ENCODE results near the gene RALGAPB.

The RALGAPB gene

GRCh38 chr20:38558596-38559360 lies 86.1 kb downstream of the RALGAPB start:
- H3K4me2 ChIP-seq (ENCODE audit: low read depth, low read length, poor library complexity, severe bottlenecking) = no peak overlapping the region
- no peak overlapping the region for H2AFZ ChIP-seq (ENCODE audit: low read depth, low read length, severe bottlenecking)
- TF ChIP-seq CTCF (IDR thresholded peaks at IDR 0.05; ENCODE audit: insufficient read depth, low read length, poor library complexity, severe bottlenecking) (no peak), EZH2phosphoT487 (conservative IDR thresholded peaks at IDR 0.05; ENCODE audit: low read length) (no peak)
- no peaks in the 10 kb centered on the region for H3K79me2 ChIP-seq (ENCODE audit: insufficient read depth, low read length)
- H3K9ac ChIP-seq (ENCODE audit: low read length) = no peak overlapping the region
- H4K20me1 ChIP-seq (ENCODE audit: low read depth, low read length) = no peaks in the 10 kb centered on the region
- no peaks in the 10 kb centered on the region for H3F3A ChIP-seq (ENCODE audit: insufficient read depth)
- H3K9me3 ChIP-seq (ENCODE audit: insufficient read depth, low read length) = no peaks in the 10 kb centered on the region
- H3K4me3 ChIP-seq (ENCODE audit: insufficient read depth, low read length, poor library complexity, severe bottlenecking) = no peak overlapping the region
- H3K27ac ChIP-seq (ENCODE audit: low read depth, low read length) = no peak overlapping the region
- peaks cover 46% of the 10 kb centered on the region for H3K36me3 ChIP-seq (ENCODE audit: low read length)
- H3K9me2 ChIP-seq (replicated peaks; ENCODE audit: insufficient read depth, low read length) = no peaks in the 10 kb centered on the region
- H3K27me3 ChIP-seq (ENCODE audit: low read length) = no peaks in the 10 kb centered on the region

DNA sequence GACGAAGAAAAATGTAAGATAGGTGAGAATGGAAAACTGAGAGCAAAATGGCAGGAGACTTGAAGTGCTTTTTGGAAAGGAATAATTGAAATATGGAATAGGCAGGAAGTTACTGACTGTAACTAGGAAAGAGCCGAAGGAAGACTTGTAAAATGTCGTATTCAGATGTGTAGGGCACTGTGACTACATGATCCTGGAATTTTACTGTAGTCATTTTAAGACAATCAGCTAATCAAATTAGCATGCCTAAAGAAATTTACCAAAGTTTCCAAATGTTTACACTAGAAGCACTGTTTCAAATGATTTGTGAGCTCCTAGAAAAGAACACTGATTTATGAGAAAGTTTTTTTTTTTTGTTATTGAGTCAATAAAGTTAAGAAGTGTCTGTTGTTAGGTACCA lies 87.1 kb downstream of the RALGAPB start:
- Histone ChIP-seq H3K27me3 (ENCODE audit: low read length) (no peaks in the 10 kb centered on the region), H2AFZ (ENCODE audit: low read depth, low read length, severe bottlenecking) (no peak overlapping the region), H3K79me2 (ENCODE audit: insufficient read depth, low read length) (no peaks in the 10 kb centered on the region), H4K20me1 (ENCODE audit: low read depth, low read length) (no peaks in the 10 kb centered on the region), H3K36me3 (ENCODE audit: low read length) (peaks cover 36% of the 10 kb centered on the region), H3K9me2 (replicated peaks; ENCODE audit: insufficient read depth, low read length) (no peaks in the 10 kb centered on the region), H3K27ac (ENCODE audit: low read depth, low read length) (no peak overlapping the region), H3K4me2 (ENCODE audit: low read depth, low read length, poor library complexity, severe bottlenecking) (no peak overlapping the region), H3K4me3 (ENCODE audit: insufficient read depth, low read length, poor library complexity, severe bottlenecking) (no peak overlapping the region), H3K9me3 (ENCODE audit: insufficient read depth, low read length) (no peaks in the 10 kb centered on the region), H3F3A (ENCODE audit: insufficient read depth) (no peaks in the 10 kb centered on the region), H3K9ac (ENCODE audit: low read length) (no peak overlapping the region)
- no peak for TF ChIP-seq EZH2phosphoT487 (conservative IDR thresholded peaks at IDR 0.05; ENCODE audit: low read length)
- TF ChIP-seq CTCF (IDR thresholded peaks at IDR 0.05; ENCODE audit: insufficient read depth, low read length, poor library complexity, severe bottlenecking) = no peak

DNA sequence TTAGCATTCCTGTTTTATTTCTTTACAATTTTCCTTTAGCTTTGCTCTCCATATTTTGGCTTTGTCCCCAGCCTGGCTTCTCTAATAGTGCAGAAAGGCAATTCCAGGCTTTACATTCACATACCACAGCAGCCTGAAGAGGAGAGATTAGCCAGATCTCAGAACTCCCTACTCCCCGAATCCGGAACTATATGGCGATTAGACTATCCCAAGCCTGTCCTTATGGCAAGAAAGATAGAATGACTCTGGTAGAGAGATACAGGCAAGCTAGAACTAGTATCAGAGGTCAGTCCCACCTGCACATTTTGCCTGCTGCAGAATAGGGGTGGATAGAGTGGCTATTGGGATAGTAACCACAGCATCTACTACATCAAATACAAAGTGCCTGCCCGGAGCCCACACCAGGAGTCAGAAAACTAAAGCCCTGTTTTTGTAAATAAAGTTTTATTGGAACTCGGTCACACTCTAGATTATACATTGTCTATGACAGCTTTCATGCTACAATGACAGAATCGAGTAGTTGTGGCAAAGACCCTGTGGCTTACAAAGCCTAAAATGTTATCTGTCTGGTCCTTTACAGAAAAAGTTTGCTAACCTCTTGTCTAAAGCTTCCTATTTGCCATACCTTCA lies 91.3 kb downstream of the RALGAPB start:
- H3K9me3 ChIP-seq (ENCODE audit: insufficient read depth, low read length) = no peaks in the 10 kb centered on the region
- H2AFZ ChIP-seq (ENCODE audit: low read depth, low read length, severe bottlenecking) = no peak overlapping the region
- no peaks in the 10 kb centered on the region for H3K79me2 ChIP-seq (ENCODE audit: insufficient read depth, low read length)
- no peak overlapping the region for H3K4me2 ChIP-seq (ENCODE audit: low read depth, low read length, poor library complexity, severe bottlenecking)
- H3K27me3 ChIP-seq (ENCODE audit: low read length) = no peaks in the 10 kb centered on the region
- no peak for TF ChIP-seq CTCF (IDR thresholded peaks at IDR 0.05; ENCODE audit: insufficient read depth, low read length, poor library complexity, severe bottlenecking)
- TF ChIP-seq EZH2phosphoT487 (conservative IDR thresholded peaks at IDR 0.05; ENCODE audit: low read length) = no peak
- H3F3A ChIP-seq (ENCODE audit: insufficient read depth) = no peaks in the 10 kb centered on the region
- no peak overlapping the region for H3K27ac ChIP-seq (ENCODE audit: low read depth, low read length)
- no peaks in the 10 kb centered on the region for H4K20me1 ChIP-seq (ENCODE audit: low read depth, low read length)
- no peak overlapping the region for H3K4me3 ChIP-seq (ENCODE audit: insufficient read depth, low read length, poor library complexity, severe bottlenecking)
- no peak overlapping the region for H3K9ac ChIP-seq (ENCODE audit: low read length)
- H3K36me3 ChIP-seq (ENCODE audit: low read length) = peaks cover 18% of the 10 kb centered on the region
- H3K9me2 ChIP-seq (replicated peaks; ENCODE audit: insufficient read depth, low read length) = no peaks in the 10 kb centered on the region
